Epithelial cell of proximal tubule (primary cell): ENCODE data around the gene ZDHHC3. TPM values are rescaled to one million over a fixed set of nuclear protein-coding genes. Genes with fewer than 3 reads are reported as not detected.

Source experiments
- DNase-seq: peaks from one replicate; pipeline ENCODE4 v3.0.0-alpha.2; 2011; ENCODE audit warnings: low read depth
- H3K4me3 ChIP-seq: 2 replicates; pipeline ENCODE4 v1.5.1; 2011; ENCODE audit warnings: low read depth, mild to moderate bottlenecking, low read length
- total RNA-seq: library from RNA; depleted of rRNA; stranded (reverse); fragments of >200 nt; gene quantifications from 2 replicates; pipeline ENCODE4 v1.2.3, GENCODE V29; 2015
- TF ChIP-seq, protein P1 (sequence below): conservative IDR thresholded peaks from 2 replicates; pipeline ENCODE4 v1.5.1; 2012; ENCODE audit warnings: low read depth, mild to moderate bottlenecking, low read length

ZDHHC3 gene, protein sequence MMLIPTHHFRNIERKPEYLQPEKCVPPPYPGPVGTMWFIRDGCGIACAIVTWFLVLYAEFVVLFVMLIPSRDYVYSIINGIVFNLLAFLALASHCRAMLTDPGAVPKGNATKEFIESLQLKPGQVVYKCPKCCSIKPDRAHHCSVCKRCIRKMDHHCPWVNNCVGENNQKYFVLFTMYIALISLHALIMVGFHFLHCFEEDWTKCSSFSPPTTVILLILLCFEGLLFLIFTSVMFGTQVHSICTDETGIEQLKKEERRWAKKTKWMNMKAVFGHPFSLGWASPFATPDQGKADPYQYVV
- 38.9 and 65.8 TPM in 2 replicates for total RNA-seq

DNA sequence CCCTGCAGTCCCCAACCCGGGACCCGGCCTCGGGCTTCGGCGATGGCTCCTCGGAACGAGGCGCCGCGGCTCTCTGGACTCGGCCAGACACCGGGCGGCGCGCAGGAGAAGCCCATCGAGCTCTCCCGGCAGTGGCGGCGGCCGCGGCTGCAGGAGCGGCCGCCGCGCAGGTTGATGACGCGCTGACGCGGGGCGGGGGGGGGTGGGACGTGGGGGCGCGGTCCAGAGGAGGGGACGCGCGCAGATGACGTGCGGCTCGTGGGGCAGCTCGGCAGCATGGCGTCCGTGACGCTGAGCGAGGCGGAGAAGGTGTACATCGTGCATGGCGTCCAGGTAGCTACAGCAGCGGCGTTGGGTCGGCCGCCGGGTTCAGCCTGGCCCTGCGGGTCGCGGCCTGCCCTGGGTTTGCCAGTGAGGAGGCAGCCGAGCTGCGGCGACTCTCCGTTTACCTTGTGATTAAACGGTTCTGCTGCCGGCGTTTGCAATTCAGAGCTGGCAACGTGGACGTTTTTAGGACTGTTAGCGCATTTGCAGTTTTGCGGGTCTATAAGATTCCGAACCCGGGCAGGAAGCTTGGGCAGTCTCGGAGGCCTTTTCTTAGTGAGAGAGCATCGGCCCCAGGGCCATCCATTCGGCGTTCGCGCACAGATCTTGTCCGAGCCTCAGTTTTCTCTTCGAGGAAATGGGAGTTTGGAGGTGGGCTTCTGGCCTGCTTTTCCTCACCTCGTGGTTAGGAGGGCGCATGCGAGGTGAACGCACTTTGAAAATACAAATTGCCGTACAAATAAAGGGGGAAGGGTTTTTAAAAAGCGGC, at the start of gene ZDHHC3, which contains the start of gene EXOSC7:
ZDHHC3 (minus strand) TSS at position 173 of the 814 bp plus-strand sequence. CDS start 16,738 bp downstream, outside the sequence.
EXOSC7 (plus strand) TSS at position 243 of the 814 bp plus-strand sequence; CDS start at position 277, 34 bp downstream.
- peak within 1 kb of the TSS; percentile 99 for H3K4me3 ChIP-seq
- TF ChIP-seq, protein P1, sequence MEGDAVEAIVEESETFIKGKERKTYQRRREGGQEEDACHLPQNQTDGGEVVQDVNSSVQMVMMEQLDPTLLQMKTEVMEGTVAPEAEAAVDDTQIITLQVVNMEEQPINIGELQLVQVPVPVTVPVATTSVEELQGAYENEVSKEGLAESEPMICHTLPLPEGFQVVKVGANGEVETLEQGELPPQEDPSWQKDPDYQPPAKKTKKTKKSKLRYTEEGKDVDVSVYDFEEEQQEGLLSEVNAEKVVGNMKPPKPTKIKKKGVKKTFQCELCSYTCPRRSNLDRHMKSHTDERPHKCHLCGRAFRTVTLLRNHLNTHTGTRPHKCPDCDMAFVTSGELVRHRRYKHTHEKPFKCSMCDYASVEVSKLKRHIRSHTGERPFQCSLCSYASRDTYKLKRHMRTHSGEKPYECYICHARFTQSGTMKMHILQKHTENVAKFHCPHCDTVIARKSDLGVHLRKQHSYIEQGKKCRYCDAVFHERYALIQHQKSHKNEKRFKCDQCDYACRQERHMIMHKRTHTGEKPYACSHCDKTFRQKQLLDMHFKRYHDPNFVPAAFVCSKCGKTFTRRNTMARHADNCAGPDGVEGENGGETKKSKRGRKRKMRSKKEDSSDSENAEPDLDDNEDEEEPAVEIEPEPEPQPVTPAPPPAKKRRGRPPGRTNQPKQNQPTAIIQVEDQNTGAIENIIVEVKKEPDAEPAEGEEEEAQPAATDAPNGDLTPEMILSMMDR: no peak
- DNase-seq: no peak

DNA sequence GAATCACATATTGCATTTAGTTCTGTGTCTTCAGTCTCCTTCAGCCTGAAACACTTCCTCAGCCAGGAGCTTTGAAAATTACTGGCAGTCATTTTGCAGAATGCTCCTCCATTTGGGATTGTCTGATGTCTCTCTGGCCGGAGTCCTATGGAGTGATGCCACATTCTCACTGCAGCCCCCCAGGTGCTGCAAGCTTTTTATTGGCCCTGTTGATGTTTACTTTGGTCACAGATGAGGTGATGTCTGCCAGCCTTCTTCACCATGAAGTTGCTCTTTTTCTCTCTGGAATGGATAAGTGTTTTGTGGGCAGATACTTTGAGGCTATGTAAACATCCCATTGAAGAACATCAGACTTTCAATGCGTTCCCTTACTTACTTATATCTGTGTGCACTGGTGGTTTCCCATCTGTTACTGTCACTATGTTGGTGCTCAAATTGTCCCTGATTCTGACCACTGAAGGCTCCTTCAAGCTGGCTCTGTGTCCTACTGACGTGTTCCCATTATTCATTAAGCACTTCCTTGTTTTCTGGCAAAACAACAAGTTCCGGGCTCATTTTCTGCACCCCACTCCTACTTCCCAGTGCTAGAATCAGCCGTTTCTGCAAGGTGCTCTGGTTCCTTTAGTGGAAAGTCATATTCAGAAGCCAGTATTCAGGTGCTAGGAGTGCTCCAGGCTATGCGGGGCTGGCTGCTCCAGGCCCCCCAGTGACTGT, 48.7 kb upstream of the ZDHHC3 start:
- no peak for DNase-seq
- TF ChIP-seq, protein P1: no peak
- H3K4me3 ChIP-seq: no peak overlapping the region

DNA sequence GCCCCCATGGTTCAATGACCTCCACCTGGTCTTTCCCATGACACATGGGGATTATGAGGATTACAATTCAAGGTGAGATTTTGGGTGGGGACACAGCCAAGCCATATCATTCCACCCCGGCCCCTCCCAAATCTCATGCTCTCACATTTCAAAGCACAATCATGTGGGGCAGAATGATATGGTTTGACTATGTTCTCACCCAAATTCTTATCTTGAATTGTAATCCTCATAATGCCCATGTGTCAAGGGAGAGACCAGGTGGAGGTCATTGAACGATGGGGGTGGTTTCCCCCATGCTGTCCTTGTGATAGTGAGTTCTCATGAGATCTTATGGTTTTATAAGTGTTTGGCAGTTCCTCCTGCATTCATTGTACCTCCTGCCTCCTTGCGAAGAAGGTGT, 47.7 kb upstream of the ZDHHC3 start:
- TF ChIP-seq, protein P1: no peak
- no peak for DNase-seq

DNA sequence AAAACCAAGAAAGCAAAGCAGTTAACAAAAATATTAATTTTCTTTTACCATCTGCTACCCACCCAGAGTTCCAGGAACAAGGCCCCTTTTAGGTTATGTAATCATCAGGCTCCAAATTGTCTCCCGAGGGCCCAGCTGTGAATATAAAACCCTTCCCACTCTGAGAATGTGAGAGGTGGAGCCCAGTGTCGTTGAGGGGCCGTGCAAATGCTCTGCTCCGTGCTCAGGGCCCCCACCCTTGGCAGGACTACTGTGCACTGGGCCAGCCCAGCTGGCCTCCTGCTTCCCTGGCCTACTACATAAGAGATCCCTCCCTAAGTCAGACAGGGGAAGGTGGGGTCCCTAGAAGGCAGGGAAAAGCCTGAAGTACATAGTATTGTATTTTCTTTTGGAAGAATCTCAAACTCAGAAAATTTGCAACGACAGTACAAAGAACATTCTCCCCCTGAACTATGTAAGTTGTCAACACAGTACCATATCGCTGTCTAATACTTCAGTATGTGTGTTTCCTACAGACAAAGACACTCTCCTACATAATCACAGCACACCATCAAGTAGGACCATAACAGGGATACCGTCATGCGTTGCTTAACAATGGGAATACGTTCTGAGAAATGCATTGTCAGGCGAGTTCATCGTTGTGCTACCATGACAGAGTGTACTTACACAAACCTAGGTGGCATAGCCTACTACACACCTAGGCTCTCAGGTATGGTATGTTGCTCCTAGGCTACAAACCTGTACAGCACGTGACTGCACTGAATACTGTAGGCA, 45.7 kb upstream of the ZDHHC3 start:
- DNase-seq: no peak

More for the DNA sequence above, 47.7 kb upstream of the ZDHHC3 start:
- no peak overlapping the region for H3K4me3 ChIP-seq

DNA sequence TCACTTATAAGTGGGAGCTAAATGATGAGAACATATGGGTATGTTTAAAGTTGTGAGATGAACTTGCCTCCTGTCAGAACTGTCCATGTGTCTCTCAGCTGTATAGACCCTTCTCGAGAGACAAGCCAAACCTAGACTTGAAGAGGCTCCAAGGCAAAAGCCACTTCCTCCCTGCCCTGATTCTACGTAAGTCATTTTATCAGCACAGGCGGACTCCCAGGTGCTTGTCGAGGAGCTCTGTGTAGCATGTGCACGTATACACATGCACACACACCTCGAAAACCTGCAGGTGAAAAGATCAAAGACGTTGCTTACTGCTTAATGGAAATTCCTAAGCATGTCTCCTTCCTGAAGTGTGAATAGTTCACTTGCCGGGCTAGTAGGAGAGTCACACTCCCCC, 44.6 kb upstream of the ZDHHC3 start:
- no peak overlapping the region for H3K4me3 ChIP-seq
- DNase-seq: no peak
- TF ChIP-seq, protein P1: no peak

More for the DNA sequence above, 45.7 kb upstream of the ZDHHC3 start:
- TF ChIP-seq, protein P1: no peak
- H3K4me3 ChIP-seq: no peak overlapping the region

DNA sequence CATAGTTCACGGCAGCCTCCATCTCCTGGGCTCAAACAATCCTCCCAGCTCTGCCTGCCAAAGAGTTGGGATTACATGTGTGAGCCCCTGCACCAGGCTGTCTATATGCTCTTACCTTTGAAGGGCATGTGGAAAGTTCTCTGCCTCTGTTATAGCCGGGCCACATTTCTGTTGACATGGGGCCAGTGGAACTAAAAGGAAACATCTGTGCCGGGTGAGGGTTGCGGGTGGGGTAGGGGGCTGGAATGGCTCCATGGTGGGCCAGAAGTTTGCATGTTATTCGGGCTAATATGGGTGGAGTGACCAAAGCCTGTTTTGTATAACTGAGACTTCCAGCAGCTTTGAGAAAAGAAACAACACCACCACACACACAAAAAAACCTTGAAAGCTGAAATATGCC, 41.8 kb upstream of the ZDHHC3 start:
- TF ChIP-seq, protein P1: no peak
- DNase-seq: no peak
- H3K4me3 ChIP-seq: no peak overlapping the region
